Retina (tissue), 1 donor: ENCODE measurements around the gene ADAMTS15.
"Not testable (repeated sequence)": the region's sequence is repeated elsewhere in the genome, so short reads cannot be mapped to it uniquely, and the experiment has no call there.

Experiments used
- DNase-seq: peaks from one replicate; pipeline ENCODE4 v3.0.0-alpha.2; 2016

Gene ADAMTS15

GRCh38 chr11:130438401-130439159 is 9.9 kb upstream of the ADAMTS15 start:
- DNase-seq = not testable (repeated sequence)

GRCh38 chr11:130439160-130439519 is 9.3 kb upstream of the ADAMTS15 start:
- DNase-seq = no peak

- no peak for DNase-seq
Measured at GRCh38 chr11:130439876-130440275, 8.6 kb upstream of the ADAMTS15 start.

DNA sequence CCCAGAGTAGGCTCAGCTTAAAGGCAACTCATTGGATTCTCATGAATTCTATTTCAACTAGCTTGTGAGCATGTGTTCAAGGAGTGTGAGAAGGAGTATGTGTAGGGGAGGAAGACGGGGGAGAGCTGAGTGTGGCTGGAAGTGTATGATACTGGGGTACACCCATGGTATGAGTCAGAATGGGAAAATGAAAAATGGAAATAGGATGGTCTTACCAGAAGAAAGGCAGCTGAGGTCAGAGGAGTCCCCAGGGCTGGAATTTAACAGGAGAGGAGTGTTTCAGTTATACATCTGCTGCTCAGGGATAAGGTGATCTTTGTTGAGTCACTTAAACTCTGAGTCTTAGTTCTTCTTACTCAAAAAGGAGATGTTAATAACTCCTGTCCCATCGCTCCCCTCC is 6.7 kb upstream of the ADAMTS15 start:
- no peak for DNase-seq

- DNase-seq = no peak
Measured at GRCh38 chr11:130442737-130443136, 5.7 kb upstream of the ADAMTS15 start.

DNA sequence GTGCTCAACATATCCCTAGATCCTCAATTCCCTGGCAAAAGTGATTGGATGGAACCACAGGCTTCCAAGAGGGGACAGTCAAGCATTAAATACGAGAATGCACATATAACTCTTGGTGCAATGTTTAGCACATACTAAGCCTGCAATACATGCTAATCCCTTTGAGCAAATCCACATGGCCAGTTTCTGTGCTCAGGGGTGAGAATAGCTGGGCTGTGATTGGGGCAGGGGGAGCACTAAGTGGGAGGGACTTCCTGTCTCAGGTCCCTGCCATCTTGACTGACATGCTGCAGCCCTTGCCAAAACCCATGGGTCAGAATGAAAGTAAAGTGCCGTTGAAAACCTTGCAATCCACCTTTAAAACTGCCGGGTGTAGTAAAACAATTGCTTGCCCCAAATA is 2.7 kb upstream of the ADAMTS15 start:
- DNase-seq = no peak

DNA sequence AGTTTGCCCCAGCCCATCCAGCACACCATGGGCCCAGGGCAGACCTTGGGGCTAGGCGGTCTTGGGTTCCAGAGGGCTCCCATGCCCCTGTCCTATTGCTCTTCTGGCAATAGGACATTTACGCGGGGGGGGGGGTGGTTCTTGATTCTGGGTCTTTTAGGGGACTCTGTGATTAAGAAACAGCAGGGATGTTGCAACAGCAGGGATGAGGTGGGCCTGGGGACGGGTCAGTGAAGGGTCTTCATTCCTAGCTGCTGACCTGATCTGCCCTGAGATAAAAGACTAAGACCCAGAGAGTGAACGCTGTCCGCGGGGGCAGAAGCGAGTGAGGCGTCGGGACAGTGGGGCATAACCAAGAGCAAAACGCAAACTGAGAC is 418 bp upstream of the ADAMTS15 start:
- DNase-seq = no peak

GRCh38 chr11:130449310-130449990 is 1.0 kb downstream of the ADAMTS15 start:
- DNase-seq = peak; percentile 77

DNA sequence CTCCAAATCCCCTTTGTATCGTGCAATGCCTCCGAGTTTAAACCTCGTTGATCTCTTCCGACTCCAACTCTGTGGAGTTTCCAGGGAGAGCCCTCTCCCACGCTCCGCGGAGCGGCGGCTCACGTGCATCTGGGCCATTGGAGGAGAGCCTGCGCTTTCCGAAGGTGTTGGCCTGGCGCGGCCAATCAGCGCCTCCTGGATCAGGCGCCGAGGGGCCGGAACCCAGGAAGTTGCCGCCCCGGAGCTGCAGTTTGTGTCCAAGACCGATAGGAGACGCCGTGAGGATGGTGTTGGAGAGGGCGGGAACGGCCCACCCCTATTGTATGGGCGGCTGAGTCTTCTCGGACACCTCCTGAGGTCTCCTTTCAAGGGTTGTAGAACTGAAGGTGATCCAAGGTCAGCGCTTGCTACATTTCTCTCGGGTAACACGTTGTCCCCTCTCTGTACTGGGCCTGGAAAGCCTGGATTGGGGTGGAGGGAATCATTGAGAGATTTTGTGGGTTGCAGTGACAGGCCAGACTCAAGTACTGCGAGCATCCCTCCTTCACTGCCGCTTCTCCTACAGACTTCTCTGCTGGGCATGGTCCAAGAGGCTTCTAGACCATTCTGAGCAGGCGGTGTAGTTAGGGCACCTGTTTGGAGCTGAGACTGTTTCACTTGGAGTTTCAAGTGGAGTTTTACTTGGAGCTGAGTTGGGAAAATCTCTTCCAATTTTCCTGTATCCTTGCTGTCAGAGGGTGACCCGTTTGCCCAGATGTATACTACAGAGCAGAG is 1.7 kb downstream of the ADAMTS15 start:
- DNase-seq = peak; percentile 88

DNA sequence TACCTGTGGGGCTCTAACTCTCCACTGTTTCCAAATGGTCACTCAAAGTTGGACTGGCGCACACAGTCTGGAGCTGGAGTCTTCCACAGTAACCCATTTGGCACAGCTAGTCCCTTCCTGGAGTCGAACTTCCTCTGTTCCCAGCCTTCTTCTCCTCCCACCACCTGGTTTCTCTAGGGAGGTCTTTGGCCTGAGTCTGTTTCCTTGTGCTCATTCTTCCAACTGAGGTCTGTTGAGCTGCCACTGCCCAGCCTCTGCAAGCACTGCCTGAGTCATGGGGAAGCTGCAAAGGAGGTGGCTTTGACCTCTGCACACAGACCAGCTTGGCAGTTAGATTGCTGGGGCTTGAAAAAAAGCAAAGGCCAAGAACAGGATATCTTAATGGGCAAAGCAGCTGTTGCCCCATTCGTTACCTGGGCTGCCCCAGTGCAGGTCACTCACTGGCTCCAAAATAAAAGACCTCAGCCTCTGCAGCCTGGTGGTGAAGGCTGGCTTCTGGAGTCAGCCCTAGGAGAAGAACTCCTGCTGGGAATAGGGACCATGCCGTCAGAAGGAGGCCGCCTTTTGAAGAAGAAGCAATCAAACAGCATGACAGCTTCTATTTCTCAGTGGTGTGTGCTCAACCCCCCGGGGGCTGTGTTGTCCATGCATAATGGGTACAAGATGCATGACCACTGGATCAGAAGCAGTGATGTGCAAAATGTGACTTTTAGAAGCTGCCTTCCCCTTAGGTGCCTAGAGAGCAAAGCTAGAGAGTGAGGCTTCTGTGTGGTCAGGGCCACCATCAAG is 3.0 kb downstream of the ADAMTS15 start:
- DNase-seq = peak; percentile 31

- DNase-seq = no peak
Measured at GRCh38 chr11:130452176-130452575, 3.7 kb downstream of the ADAMTS15 start.

GRCh38 chr11:130452940-130453339 is 4.5 kb downstream of the ADAMTS15 start:
- DNase-seq = no peak

DNA sequence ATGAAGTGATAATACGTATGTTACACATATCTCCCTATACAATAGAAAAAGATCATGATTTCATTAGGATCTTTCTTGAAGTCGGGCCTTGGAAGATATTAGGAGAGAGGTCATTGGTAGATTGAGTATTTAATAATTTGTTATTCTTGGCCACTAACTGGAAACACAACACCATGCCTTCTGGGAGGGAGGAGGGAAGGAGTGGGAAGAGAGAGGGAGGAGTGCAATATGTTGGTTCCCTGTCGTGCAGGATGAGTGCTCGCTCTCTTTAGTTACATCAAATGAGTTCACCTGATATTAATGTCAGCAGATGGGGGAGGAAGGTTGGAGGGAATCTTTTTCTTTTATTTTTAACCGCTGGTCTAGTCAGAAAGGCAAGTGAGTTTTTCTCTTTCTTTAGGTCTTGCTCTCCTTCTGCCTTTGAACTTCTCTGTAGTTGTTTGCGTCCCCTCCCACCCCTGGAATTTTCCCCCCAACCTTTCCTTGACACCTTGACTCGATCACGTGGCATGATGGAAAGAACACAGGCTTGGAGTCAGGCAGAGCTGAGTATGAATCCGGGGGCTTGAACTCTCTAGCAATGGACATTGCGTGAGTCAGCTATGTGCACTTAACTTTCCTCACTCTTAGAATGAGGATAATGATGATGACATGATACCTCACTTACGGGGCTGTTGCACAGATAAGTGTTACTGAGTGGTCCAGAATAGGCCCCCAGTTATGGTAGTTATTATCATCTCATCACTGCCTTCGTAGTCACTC is 6.2 kb downstream of the ADAMTS15 start:
- DNase-seq = no peak

- DNase-seq = no peak
Measured at GRCh38 chr11:130455483-130456127, 7.2 kb downstream of the ADAMTS15 start.

DNA sequence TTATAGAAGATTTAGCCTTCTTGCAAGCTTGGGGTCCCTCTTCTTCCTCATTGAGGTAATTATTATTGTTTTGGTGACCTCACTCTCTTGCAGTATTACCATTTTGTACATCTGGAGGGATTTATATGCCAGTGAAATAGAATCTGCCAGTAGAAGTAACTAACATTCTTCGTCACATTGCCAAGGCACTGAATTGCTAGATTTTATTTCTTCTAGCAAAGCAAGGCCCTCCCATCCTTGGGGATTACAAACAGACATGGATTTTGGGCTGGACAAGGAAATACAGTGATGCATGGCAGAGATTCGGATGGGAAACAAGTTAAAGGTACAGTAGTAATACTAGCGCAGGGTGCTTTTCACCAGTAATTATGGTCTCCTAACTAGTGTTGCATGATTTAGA is 7.8 kb downstream of the ADAMTS15 start:
- DNase-seq = no peak

GRCh38 chr11:130457623-130458409 is 9.4 kb downstream of the ADAMTS15 start:
- DNase-seq = no peak

DNA sequence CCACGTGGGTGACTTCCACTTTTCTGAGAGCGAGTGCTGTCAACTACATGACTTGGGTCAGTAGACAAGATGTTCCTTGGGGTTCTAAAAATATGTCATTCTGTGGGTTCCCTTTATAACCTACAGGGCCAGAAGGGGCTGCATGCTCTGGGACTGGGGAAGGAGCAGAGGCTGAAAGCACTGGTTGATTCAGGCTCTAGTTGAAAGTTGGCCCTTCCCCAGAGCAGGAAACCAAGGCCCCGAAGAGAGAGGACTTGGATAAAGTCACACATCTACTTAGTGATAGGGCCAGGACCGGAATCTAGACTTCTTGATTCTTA is 9.9 kb downstream of the ADAMTS15 start:
- DNase-seq = no peak

DNA sequence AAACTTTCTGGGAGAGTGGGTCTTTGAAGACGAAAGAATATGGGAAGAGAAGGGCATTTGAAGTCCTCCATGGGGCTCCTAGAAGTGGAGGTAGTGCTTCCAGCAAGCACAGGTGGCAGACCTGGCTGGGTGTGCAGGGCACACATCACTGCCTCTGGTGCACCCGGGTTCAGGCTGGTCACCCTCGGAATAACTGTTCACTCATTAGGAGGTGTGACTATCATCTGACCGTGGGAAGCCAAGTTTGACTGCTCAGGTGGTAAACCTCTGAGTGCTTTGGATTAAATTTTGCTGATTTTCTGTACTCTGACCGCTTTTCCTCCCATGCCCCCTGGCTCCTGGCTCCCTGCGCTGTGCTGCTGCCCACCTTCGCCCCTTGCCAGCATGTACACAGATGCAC is 11.1 kb downstream of the ADAMTS15 start:
- DNase-seq = no peak

DNA sequence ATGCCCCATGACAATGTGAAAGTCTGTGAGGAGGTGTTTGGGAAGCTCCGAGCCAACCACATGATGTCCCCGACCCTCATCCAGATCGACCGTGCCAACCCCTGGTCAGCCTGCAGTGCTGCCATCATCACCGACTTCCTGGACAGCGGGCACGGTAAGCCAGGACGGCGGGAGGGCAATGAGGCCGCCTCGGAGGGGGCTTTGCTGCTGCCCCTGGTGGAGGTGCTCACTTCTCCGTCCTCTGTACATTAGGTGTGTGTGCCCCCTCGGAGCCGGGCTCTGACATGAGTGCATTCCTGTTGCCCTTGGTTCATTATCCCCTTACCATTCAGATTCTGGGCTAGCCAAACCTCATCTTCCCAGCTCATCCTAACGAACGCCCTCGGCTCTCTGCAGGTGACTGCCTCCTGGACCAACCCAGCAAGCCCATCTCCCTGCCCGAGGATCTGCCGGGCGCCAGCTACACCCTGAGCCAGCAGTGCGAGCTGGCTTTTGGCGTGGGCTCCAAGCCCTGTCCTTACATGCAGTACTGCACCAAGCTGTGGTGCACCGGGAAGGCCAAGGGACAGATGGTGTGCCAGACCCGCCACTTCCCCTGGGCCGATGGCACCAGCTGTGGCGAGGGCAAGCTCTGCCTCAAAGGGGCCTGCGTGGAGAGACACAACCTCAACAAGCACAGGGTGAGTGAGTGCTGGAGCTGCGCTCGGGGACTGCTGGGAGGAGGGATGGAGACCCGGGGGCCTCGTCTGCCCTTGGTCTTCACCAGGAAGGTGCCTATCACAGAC is 13.8 kb downstream of the ADAMTS15 start:
- DNase-seq = no peak

DNA sequence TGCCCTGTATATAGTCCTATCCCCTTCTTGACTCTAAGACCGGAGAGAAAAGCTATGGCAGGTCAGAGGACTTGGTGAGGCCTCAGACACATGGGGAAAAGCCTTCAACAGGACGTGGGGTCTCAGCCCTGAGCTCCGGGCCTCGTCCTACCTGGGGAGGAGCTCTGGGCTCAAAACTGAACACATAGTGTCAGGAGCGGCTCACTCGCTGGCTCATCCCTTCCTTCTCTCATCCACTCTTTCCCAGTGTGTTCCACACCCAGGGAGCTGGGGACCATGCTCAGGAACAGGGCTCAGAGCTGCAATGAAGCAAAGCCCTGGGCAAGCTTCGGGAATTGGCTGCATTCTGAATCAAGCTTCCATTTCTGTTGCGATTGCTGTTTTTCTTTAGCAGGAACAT is 14.5 kb downstream of the ADAMTS15 start:
- no peak for DNase-seq
